HL-60 (cell line): ENCODE measurements around the gene COL6A2.

Experiments
- DNase-seq, 2 experiments: peaks; one replicate each; pipeline ENCODE4 v3.0.0-alpha.2; 2010 to 2020; ENCODE audit warnings: low read depth in 1 of 2, low spot score in 1 of 2
- H3K27ac ChIP-seq: fragments of 250-450 bp; sonication (Bioruptor Pico); replicated peaks from 2 replicates; pipeline ENCODE4 v1.5.1; 2020; ENCODE audit warnings: mild to moderate bottlenecking, moderate library complexity
- H3K27me3 ChIP-seq: fragments of 250-450 bp; sonication (Bioruptor Pico); 2 replicates; pipeline ENCODE4 v1.5.1; 2021; ENCODE audit warnings: mild to moderate bottlenecking, moderate library complexity; ENCODE audit not compliant: insufficient read depth, poor library complexity, severe bottlenecking
- H3K4me3 ChIP-seq: replicated peaks from 2 replicates; pipeline ENCODE4 v1.5.1; 2011; ENCODE audit warnings: mild to moderate bottlenecking, control low read depth, low read length; ENCODE audit not compliant: insufficient read depth
- GABPA ChIP-seq: IDR thresholded peaks from 2 replicates; pipeline ENCODE4 v1.6.1; 2012; ENCODE audit warnings: low read depth
- POLR2AphosphoS5 ChIP-seq: IDR thresholded peaks from 2 replicates; pipeline ENCODE4 v1.6.1; 2012; ENCODE audit warnings: low read depth
- SPI1 ChIP-seq: IDR thresholded peaks from 2 replicates; pipeline ENCODE4 v1.6.1; 2012; ENCODE audit warnings: low read depth, mild to moderate bottlenecking, borderline replicate concordance
- TF ChIP-seq, protein P1 (sequence below): IDR thresholded peaks from one replicate; pipeline ENCODE4 v1.5.1; 2011; ENCODE audit warnings: low read length, control low read depth, inconsistent platforms; ENCODE audit not compliant: insufficient read depth
- TF ChIP-seq, protein P2 (sequence below): IDR thresholded peaks from 2 replicates; pipeline ENCODE4 v1.6.1; 2012; ENCODE audit warnings: low read depth; ENCODE audit not compliant: insufficient replicate concordance

COL6A2 gene

DNA sequence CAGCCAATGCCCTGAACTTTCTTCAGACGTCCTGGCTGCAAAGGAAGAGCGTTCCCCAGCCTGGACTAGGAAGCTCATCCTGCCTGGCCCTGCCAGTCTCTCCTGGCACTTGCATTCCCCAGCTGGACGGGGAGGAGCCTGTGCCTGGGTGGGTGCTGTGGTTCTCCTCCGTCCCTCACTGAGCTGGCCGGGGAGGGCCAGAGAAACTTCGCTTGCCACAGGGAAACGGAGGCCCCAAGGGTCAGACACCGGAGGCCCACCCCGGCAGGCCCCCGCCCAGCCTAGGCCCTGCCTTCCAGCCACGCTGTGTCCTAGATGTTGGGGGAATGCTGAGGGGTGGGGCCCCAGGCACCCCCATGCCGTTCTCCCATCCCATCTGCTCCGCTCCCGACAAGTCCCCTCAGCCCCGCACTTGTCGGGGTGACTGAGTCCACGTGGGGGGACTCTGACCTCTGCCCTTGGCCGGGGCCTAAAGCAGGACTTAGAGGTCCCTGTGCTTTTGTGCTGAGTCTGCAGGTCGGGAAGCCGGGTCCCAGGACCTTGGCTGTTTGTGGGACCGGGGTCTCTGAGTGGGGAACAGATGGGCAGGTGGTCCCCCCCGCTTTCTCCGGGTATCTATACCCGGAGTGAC lies 52.7 kb downstream of the COL6A2 start:
- no peak for TF ChIP-seq SPI1
- no peak for TF ChIP-seq POLR2AphosphoS5
- TF ChIP-seq, protein P1, sequence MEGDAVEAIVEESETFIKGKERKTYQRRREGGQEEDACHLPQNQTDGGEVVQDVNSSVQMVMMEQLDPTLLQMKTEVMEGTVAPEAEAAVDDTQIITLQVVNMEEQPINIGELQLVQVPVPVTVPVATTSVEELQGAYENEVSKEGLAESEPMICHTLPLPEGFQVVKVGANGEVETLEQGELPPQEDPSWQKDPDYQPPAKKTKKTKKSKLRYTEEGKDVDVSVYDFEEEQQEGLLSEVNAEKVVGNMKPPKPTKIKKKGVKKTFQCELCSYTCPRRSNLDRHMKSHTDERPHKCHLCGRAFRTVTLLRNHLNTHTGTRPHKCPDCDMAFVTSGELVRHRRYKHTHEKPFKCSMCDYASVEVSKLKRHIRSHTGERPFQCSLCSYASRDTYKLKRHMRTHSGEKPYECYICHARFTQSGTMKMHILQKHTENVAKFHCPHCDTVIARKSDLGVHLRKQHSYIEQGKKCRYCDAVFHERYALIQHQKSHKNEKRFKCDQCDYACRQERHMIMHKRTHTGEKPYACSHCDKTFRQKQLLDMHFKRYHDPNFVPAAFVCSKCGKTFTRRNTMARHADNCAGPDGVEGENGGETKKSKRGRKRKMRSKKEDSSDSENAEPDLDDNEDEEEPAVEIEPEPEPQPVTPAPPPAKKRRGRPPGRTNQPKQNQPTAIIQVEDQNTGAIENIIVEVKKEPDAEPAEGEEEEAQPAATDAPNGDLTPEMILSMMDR = no peak
- TF ChIP-seq GABPA = no peak
- TF ChIP-seq, protein P2, sequence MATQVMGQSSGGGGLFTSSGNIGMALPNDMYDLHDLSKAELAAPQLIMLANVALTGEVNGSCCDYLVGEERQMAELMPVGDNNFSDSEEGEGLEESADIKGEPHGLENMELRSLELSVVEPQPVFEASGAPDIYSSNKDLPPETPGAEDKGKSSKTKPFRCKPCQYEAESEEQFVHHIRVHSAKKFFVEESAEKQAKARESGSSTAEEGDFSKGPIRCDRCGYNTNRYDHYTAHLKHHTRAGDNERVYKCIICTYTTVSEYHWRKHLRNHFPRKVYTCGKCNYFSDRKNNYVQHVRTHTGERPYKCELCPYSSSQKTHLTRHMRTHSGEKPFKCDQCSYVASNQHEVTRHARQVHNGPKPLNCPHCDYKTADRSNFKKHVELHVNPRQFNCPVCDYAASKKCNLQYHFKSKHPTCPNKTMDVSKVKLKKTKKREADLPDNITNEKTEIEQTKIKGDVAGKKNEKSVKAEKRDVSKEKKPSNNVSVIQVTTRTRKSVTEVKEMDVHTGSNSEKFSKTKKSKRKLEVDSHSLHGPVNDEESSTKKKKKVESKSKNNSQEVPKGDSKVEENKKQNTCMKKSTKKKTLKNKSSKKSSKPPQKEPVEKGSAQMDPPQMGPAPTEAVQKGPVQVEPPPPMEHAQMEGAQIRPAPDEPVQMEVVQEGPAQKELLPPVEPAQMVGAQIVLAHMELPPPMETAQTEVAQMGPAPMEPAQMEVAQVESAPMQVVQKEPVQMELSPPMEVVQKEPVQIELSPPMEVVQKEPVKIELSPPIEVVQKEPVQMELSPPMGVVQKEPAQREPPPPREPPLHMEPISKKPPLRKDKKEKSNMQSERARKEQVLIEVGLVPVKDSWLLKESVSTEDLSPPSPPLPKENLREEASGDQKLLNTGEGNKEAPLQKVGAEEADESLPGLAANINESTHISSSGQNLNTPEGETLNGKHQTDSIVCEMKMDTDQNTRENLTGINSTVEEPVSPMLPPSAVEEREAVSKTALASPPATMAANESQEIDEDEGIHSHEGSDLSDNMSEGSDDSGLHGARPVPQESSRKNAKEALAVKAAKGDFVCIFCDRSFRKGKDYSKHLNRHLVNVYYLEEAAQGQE = no peak
- DNase-seq = no peak
- H3K27me3 ChIP-seq = no peaks in the 10 kb centered on the region
- no peak overlapping the region for H3K4me3 ChIP-seq
- no peak overlapping the region for H3K27ac ChIP-seq

DNA sequence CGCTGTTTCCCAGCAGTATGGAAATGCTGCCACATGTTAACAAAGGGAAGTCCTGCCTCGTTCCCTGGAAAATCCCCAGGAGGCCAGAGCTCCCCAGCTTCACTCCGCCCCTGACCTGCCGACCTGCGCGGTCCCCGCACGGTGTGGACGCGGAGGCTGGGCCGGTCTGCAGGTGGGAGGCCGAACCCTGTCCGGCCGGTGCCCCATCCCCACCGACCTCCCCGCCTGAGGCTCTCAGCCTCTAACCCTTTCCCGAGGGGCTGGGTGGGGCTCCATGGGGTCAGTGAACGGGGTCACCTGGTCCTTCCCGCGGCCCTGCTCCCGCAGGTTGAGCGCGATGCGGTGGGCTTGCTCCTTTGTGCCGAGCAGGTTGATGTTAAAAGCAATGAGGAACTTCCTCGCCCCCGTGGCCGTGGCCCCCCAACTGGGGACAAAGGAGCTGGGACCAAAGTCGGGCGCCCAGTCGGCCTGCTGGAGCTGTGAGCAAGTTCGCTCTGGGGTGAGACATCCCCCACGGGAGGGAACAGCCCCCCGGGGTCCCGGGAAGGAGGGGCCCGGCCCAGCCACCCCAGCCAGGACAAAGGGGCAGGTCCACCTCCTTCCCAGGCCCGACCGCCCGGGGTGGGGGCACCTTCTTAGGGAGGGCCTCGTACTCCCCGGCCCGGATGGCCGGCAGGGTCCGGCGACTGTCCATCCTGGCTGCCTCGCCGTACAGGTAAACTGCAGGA lies 53.5 kb downstream of the COL6A2 start:
- DNase-seq = no peak
- TF ChIP-seq, protein P2 = no peak

DNA sequence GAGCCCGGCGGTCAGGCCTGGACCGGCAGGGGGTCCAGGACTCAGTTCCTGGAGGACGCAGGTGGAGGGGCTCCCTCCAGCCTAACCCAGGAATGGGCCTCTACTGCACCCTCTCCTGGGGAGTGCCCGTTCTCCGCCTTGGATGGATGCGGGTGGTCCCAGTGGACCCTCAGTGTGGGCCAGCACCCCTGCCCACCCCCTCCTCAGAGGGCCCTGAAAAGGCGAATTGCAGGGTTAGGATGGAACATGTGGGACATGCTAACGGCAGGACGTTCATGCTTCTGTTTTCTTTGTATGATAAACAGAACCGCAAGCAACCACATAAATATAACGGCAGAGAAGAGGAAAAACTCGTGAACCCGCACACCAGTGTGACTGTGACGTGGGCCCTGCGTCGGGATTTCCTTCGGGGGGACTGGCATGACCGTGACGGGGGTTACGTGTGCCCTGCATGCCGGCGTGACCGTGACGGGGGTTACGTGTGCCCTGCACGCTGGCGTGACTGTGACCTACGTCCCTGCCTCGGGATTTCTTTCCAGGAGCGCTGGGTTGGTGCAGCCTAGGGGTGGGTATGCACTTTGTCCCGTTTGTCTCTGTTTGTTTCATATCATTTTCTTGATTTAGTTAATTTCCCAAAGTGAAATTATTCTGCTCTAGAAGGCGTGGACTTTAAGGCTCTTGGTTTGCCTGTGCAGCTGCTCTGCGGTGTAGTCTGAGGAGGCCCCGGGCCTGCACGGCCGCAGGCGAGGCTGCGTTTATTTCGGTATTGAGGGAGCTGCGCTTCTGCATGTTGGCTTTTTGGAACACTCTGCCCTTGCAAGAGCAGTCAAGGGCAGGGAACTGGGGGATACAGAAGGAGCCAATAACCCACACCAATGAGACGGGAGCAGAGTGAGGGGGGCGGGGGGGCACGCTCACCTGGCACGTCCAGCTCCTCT lies 54.3 kb downstream of the COL6A2 start:
- TF ChIP-seq, protein P2 = no peak
- TF ChIP-seq GABPA = no peak
- TF ChIP-seq POLR2AphosphoS5 = no peak
- TF ChIP-seq, protein P1 = no peak
- TF ChIP-seq SPI1 = no peak
- Histone ChIP-seq H3K4me3 (no peak overlapping the region), H3K27me3 (no peaks in the 10 kb centered on the region), H3K27ac (no peak overlapping the region)
- no peak for DNase-seq

More for the DNA sequence above, 53.5 kb downstream of the COL6A2 start:
- no peak overlapping the region for H3K27ac ChIP-seq
- H3K4me3 ChIP-seq = no peak overlapping the region
- H3K27me3 ChIP-seq = no peaks in the 10 kb centered on the region
